Measurements from ENCODE around the gene CORO6.

- TF ChIP-seq CTCF (IDR thresholded peaks at IDR 0.05) (no peak), POLR2A (IDR thresholded peaks at IDR 0.05) (no peak)
Measured at GRCh38 chr17:29588017-29588561, 34.6 kb downstream of the CORO6 start.
